IMR-90 (cell line): Measurements from ENCODE around the gene AFG1L. TPM values are rescaled to one million over a fixed set of nuclear protein-coding genes. Genes with fewer than 3 reads are reported as not detected.
"Not testable (repeated sequence)": the region's sequence is repeated elsewhere in the genome, so short reads cannot be mapped to it uniquely, and the experiment has no call there.

Experiments used
- ATAC-seq: fragments of 200-7000 bp; cut with Tn5 transposase; 2 replicates; pipeline ENCODE4 v1.9.1; 2020; ENCODE audit warnings: low read depth, mild to moderate bottlenecking, moderate library complexity
- BruUV-seq: library from RNA; stranded (reverse); fragments of 400-500 nt; replicated peaks from 2 replicates; lab custom pipeline; 2021; lab: Mats Ljungman, UMichigan
- CTCF ChIA-PET: fragments of 300-600 bp; formaldehyde crosslinking; extraction: SDS; loops from one replicate; lab custom pipeline; 2021; ENCODE audit warnings: antibody characterized with exemption; lab: Yijun Ruan, JAX
- POLR2A ChIA-PET: fragments of 300-600 bp; sonication (Branson Sonifier 250); formaldehyde crosslinking; loops from one replicate; lab custom pipeline; 2022; ENCODE audit warnings: antibody characterized with exemption; ENCODE audit not compliant: unreplicated experiment; lab: Charles Lee
- DNase-seq: peaks from one replicate; pipeline ENCODE4 v3.0.0; 2013
- H2AFZ ChIP-seq: replicated peaks from 2 replicates; pipeline ENCODE3; 2013; ENCODE audit warnings: low read length, mild to moderate bottlenecking; ENCODE audit not compliant: poor library complexity
- H2AK5ac ChIP-seq: 2 replicates; pipeline ENCODE4 v1.6.1; 2013; ENCODE audit warnings: low read depth, low read length, inconsistent platforms
- H2AK9ac ChIP-seq: replicated peaks from 2 replicates; pipeline ENCODE3; 2013; ENCODE audit warnings: mild to moderate bottlenecking, low read depth, low read length, moderate library complexity; ENCODE audit not compliant: poor library complexity
- H2BK120ac ChIP-seq: 2 replicates; pipeline ENCODE4 v1.6.1; 2013; ENCODE audit warnings: low read depth, low read length, inconsistent platforms
- H2BK15ac ChIP-seq: 3 replicates; pipeline ENCODE4 v1.6.1; 2013; ENCODE audit warnings: low read depth, low read length, inconsistent platforms
- H2BK20ac ChIP-seq: 2 replicates; pipeline ENCODE4 v1.6.1; 2013; ENCODE audit warnings: low read depth, mild to moderate bottlenecking, inconsistent platforms, low read length, moderate library complexity
- H2BK5ac ChIP-seq: 2 replicates; pipeline ENCODE4 v1.6.1; 2013; ENCODE audit warnings: mild to moderate bottlenecking, low read depth, low read length, inconsistent platforms; ENCODE audit not compliant: poor library complexity, severe bottlenecking
- H3K14ac ChIP-seq: replicated peaks from 2 replicates; pipeline ENCODE4 v1.6.1; 2013; ENCODE audit warnings: low read depth, low read length, inconsistent platforms
- H3K18ac ChIP-seq: 2 replicates; pipeline ENCODE4 v1.6.1; 2013; ENCODE audit warnings: low read depth, low read length, control low read depth
- H3K23ac ChIP-seq: 2 replicates; pipeline ENCODE4 v1.6.1; 2013; ENCODE audit warnings: low read depth, low read length, inconsistent platforms
- H3K27ac ChIP-seq: 2 replicates; pipeline ENCODE4 v1.5.1; 2013; ENCODE audit warnings: mild to moderate bottlenecking, control low read depth, low read length; ENCODE audit not compliant: insufficient read depth
- H3K27me3 ChIP-seq: 2 replicates; pipeline ENCODE4 v1.6.1; 2013; ENCODE audit warnings: low read length; ENCODE audit not compliant: control insufficient read depth, insufficient read depth
- H3K36me3 ChIP-seq: 2 replicates; pipeline ENCODE4 v1.6.1; 2013; ENCODE audit warnings: low read length, mixed read lengths; ENCODE audit not compliant: control insufficient read depth, insufficient read depth
- H3K4ac ChIP-seq: 2 replicates; pipeline ENCODE4 v1.6.1; 2013; ENCODE audit warnings: low read depth, low read length, inconsistent platforms
- H3K4me1 ChIP-seq: 2 replicates; pipeline ENCODE4 v1.6.1; 2013; ENCODE audit warnings: low read length, mixed read lengths; ENCODE audit not compliant: control insufficient read depth, insufficient read depth
- H3K4me2 ChIP-seq: 2 replicates; pipeline ENCODE4 v1.6.1; 2013; ENCODE audit warnings: low read depth, mild to moderate bottlenecking, control low read depth, low read length, moderate library complexity
- H3K4me3 ChIP-seq: 2 replicates; pipeline ENCODE4 v1.5.1; 2013; ENCODE audit warnings: low read depth, mild to moderate bottlenecking, control low read depth, low read length, moderate library complexity; ENCODE audit not compliant: insufficient read depth
- H3K56ac ChIP-seq: 2 replicates; pipeline ENCODE4 v1.6.1; 2013; ENCODE audit warnings: low read length, inconsistent platforms; ENCODE audit not compliant: insufficient read depth; ENCODE audit errors: extremely low read depth
- H3K79me1 ChIP-seq, 2 experiments: 2 replicates each; pipeline ENCODE4 v1.6.1; 2013; ENCODE audit warnings: low read length in 2 of 2, inconsistent platforms in 1 of 2, low read depth in 1 of 2
- H3K9ac ChIP-seq: 2 replicates; pipeline ENCODE4 v1.6.1; 2013; ENCODE audit warnings: low read depth, low read length, control low read depth
- H3K9me1 ChIP-seq: 2 replicates; pipeline ENCODE4 v1.6.1; 2013; ENCODE audit warnings: low read length, inconsistent platforms; ENCODE audit not compliant: insufficient read depth
- H3K9me3 ChIP-seq: 2 replicates; pipeline ENCODE4 v1.6.1; 2013; ENCODE audit warnings: low read length; ENCODE audit not compliant: control insufficient read depth, insufficient read depth
- H4K20me1 ChIP-seq: 2 replicates; pipeline ENCODE4 v1.6.1; 2013; ENCODE audit warnings: low read length, inconsistent platforms; ENCODE audit not compliant: insufficient read depth
- H4K5ac ChIP-seq: 2 replicates; pipeline ENCODE4 v1.6.1; 2013; ENCODE audit warnings: mild to moderate bottlenecking, low read depth, low read length, control low read depth
- H4K8ac ChIP-seq, 2 experiments: 2 replicates each; pipeline ENCODE4 v1.6.1; 2013; ENCODE audit warnings: low read depth in 2 of 2, low read length in 2 of 2, control low read depth in 1 of 2, inconsistent platforms in 1 of 2
- H4K91ac ChIP-seq: 2 replicates; pipeline ENCODE4 v1.6.1; 2013; ENCODE audit warnings: low read depth, low read length, inconsistent platforms; ENCODE audit not compliant: insufficient read depth
- WGBS, 2 experiments: methylation state at CpG; one replicate each; pipeline versions ENCODE4 v1.1.5 to v1.1.7; 2013; ENCODE audit warnings: missing lambda C conversion rate in 2 of 2; ENCODE audit not compliant: insufficient read length in 1 of 2; ENCODE audit errors: extremely low coverage in 2 of 2; 5-methylcytosine and 5-hydroxymethylcytosine counted together
- dilution Hi-C: fragments of 300-500 bp; cut with HindIII; formaldehyde crosslinking; loops from one replicate; pipeline ENCODE4 v1.14.3; 2018; ENCODE audit warnings: low sequenced_read_pairs; ENCODE audit not compliant: unreplicated experiment
- in situ Hi-C: fragments of 300-500 bp; cut with MboI; formaldehyde crosslinking; loops from 3 replicates; pipeline ENCODE4 v1.14.3; 2019; ENCODE audit warnings: low sequenced_read_pairs, inconsistent platforms, mixed read lengths
- intact Hi-C: fragments of 100-400 bp; cut with micrococcal nuclease; formaldehyde crosslinking; loops from 2 replicates; pipeline ENCODE4 v1.10.0; 2022
- polyA plus RNA-seq, 3 experiments: library from polyadenylated mRNA; depleted of rRNA; stranded (reverse); fragments of >200 nt; gene quantifications; 2 replicates each; pipeline ENCODE4 v1.2.3, GENCODE V29; 2012; ENCODE audit warnings: low replicate concordance in 1 of 3
- total RNA-seq: library from RNA; depleted of rRNA; stranded (reverse); fragments of >200 nt; gene quantifications from 2 replicates; pipeline ENCODE4 v1.2.3, GENCODE V29; 2012

Gene AFG1L
- total and polyA plus RNA-seq, 2 of the 4 experiments (the other 2 are of a cell fraction): 1.0 to 2.0 TPM

- H3K9ac ChIP-seq, intact Hi-C loops, H3K9me1 ChIP-seq, H4K8ac ChIP-seq, H4K5ac ChIP-seq, H3K27me3 ChIP-seq, H2BK120ac ChIP-seq, H3K14ac ChIP-seq, H3K18ac ChIP-seq, H2BK5ac ChIP-seq, H4K91ac ChIP-seq, H3K9me3 ChIP-seq, BruUV-seq, H3K4me1 ChIP-seq, H3K79me1 ChIP-seq, H3K4me3 ChIP-seq, ATAC-seq, H3K4ac ChIP-seq, H3K27ac ChIP-seq, H2AK5ac ChIP-seq, dilution Hi-C loops, H2BK20ac ChIP-seq, H3K36me3 ChIP-seq, H3K23ac ChIP-seq, H2AFZ ChIP-seq, H2AK9ac ChIP-seq, CTCF ChIA-PET, DNase-seq, POLR2A ChIA-PET, H3K56ac ChIP-seq, H4K20me1 ChIP-seq, in situ Hi-C loops, H2BK15ac ChIP-seq, H3K4me2 ChIP-seq: not testable (repeated sequence)
- no CpG with 5 or more reads among the region's 31 CpGs for WGBS, 2 experiments
Observed at GRCh38 chr6:108269955-108270354, 24.9 kb upstream of the AFG1L start.
